SK-N-SH (cell line): ENCODE data around the gene OCEL1. TPM values are rescaled to one million over a fixed set of nuclear protein-coding genes. Genes with fewer than 3 reads are reported as not detected.
A peak's percentile ranks its signal among the peaks of the same experiment; 100 is the strongest.
"Not testable (repeated sequence)": the region's sequence is repeated elsewhere in the genome, so short reads cannot be mapped to it uniquely, and the experiment has no call there.

Experiments used
- CTCF ChIA-PET: fragments of 300-600, 350-600 bp; formaldehyde crosslinking; extraction: SDS; loops from one replicate; lab custom pipeline; 2021; lab: Yijun Ruan, JAX
- POLR2A ChIA-PET: fragments of 350-600 bp; sonication (Branson Sonifier 250); formaldehyde crosslinking; extraction: SDS; loops from one replicate; lab custom pipeline; 2020; ENCODE audit warnings: antibody characterized with exemption, inconsistent platforms; lab: Yijun Ruan, JAX
- DNase-seq: peaks from one replicate; pipeline ENCODE4 v3.0.0; 2012
- H2AFZ ChIP-seq: fragments of 200-600 bp; sonication (generic); 2 replicates; pipeline ENCODE4 v1.8.1; 2016; ENCODE audit warnings: antibody characterized with exemption, mild to moderate bottlenecking, low read depth
- H3F3A ChIP-seq: fragments of 200-600 bp; sonication (generic); replicated peaks from 2 replicates; pipeline ENCODE3; 2016; ENCODE audit warnings: antibody characterized with exemption, mild to moderate bottlenecking; ENCODE audit not compliant: insufficient read depth
- H3K27ac ChIP-seq, 2 experiments: fragments of 200-500 bp in 1 of 2; fragments of 200-600 bp in 1 of 2; sonication (Bioruptor generic) in 1 of 2; sonication (generic), shearing (Covaris generic) in 1 of 2; 2 replicates each; pipeline versions ENCODE4 v1.5.1 to v1.6.1; 2014 to 2016; ENCODE audit warnings: low read depth in 2 of 2, inconsistent platforms in 1 of 2, low read length in 1 of 2, mild to moderate bottlenecking in 1 of 2, mixed read lengths in 1 of 2
- H3K27me3 ChIP-seq: fragments of 200-600 bp; sonication (generic), shearing (Covaris generic); 2 replicates; pipeline ENCODE4 v1.6.1; 2016; ENCODE audit warnings: mixed run types; ENCODE audit not compliant: insufficient read depth
- H3K36me3 ChIP-seq, 2 experiments: fragments of 200-500 bp in 1 of 2; fragments of 200-600 bp in 1 of 2; sonication (Bioruptor generic) in 1 of 2; sonication (generic) in 1 of 2; replicated peaks in 1 of 2; 2 replicates each; pipeline versions ENCODE3 to v1.5.1; 2014 to 2016; ENCODE audit warnings: low read length in 1 of 2, mild to moderate bottlenecking in 1 of 2; ENCODE audit not compliant: insufficient read depth in 2 of 2, control insufficient read depth in 1 of 2
- H3K4me1 ChIP-seq, 2 experiments: fragments of 200-500 bp in 1 of 2; fragments of 200-600 bp in 1 of 2; sonication (Bioruptor generic) in 1 of 2; sonication (generic), shearing (Covaris generic) in 1 of 2; 2 replicates each; pipeline versions ENCODE4 v1.5.1 to v1.6.1; 2014 to 2016; ENCODE audit warnings: low read depth in 1 of 2, low read length in 1 of 2, mixed run types in 1 of 2; ENCODE audit not compliant: insufficient read depth in 2 of 2, control insufficient read depth in 1 of 2
- H3K4me2 ChIP-seq: fragments of 200-600 bp; sonication (generic), shearing (Covaris generic); 2 replicates; pipeline ENCODE4 v1.6.1; 2017; ENCODE audit warnings: mixed run types
- H3K4me3 ChIP-seq, 2 experiments: fragments of 200-500 bp in 1 of 2; fragments of 200-600 bp in 1 of 2; sonication (Bioruptor generic) in 1 of 2; sonication (generic), shearing (Covaris generic) in 1 of 2; 2 replicates each; pipeline versions ENCODE4 v1.5.1 to v1.8.1; 2014 to 2016; ENCODE audit warnings: low read depth in 2 of 2, inconsistent platforms in 1 of 2, low read length in 1 of 2, mild to moderate bottlenecking in 1 of 2, mixed read lengths in 1 of 2, moderate library complexity in 1 of 2
- H3K79me2 ChIP-seq: fragments of 200-600 bp; sonication (generic); 2 replicates; pipeline ENCODE4 v1.8.1; 2017; ENCODE audit warnings: mild to moderate bottlenecking; ENCODE audit not compliant: insufficient read depth
- H3K9ac ChIP-seq: fragments of 200-600 bp; sonication (generic); 2 replicates; pipeline ENCODE4 v1.6.1; 2017; ENCODE audit warnings: mixed run types
- H3K9me2 ChIP-seq: fragments of 200-600 bp; sonication (generic); 2 replicates; pipeline ENCODE4 v1.6.1; 2017; ENCODE audit warnings: mixed run types
- H3K9me3 ChIP-seq: fragments of 200-600 bp; sonication (generic); 2 replicates; pipeline ENCODE4 v1.6.1; 2017; ENCODE audit warnings: mixed run types, mild to moderate bottlenecking, moderate library complexity
- H4K20me1 ChIP-seq: fragments of 200-600 bp; sonication (generic); 2 replicates; pipeline ENCODE4 v1.6.1; 2017; ENCODE audit warnings: mild to moderate bottlenecking, mixed run types; ENCODE audit not compliant: insufficient read depth
- CTCF ChIP-seq: fragments of 200-600 bp; sonication (generic); IDR thresholded peaks from 2 replicates; pipeline ENCODE4 v1.6.1; 2017; ENCODE audit warnings: antibody characterized with exemption, mild to moderate bottlenecking, moderate library complexity
- ELF1 ChIP-seq: IDR thresholded peaks from 2 replicates; pipeline ENCODE4 v1.4.0; 2012
- EP300 ChIP-seq, 2 experiments: IDR thresholded peaks; 2 replicates each; pipeline versions ENCODE4 v1.4.0 to v1.6.1; 2012; ENCODE audit warnings: borderline replicate concordance in 1 of 2, low read depth in 1 of 2, low read length in 1 of 2
- FOSL2 ChIP-seq: IDR thresholded peaks from 2 replicates; pipeline ENCODE4 v1.4.0; 2012; ENCODE audit warnings: low read depth, mild to moderate bottlenecking, moderate library complexity, borderline replicate concordance
- FOXM1 ChIP-seq: IDR thresholded peaks from 2 replicates; pipeline ENCODE4 v1.4.0; 2012; ENCODE audit warnings: low read depth, mild to moderate bottlenecking
- GABPA ChIP-seq: IDR thresholded peaks from 2 replicates; pipeline ENCODE4 v1.4.0; 2012; ENCODE audit warnings: low read depth, mild to moderate bottlenecking
- GATA2 ChIP-seq: sonication (generic); formaldehyde crosslinking; IDR thresholded peaks from 2 replicates; pipeline ENCODE4 v1.5.0; 2020; ENCODE audit warnings: mild to moderate bottlenecking, missing genetic modification reagents
- JUND ChIP-seq: IDR thresholded peaks from 2 replicates; pipeline ENCODE4 v1.4.0; 2012
- MEF2A ChIP-seq: IDR thresholded peaks from 2 replicates; pipeline ENCODE4 v1.4.0; 2012; ENCODE audit warnings: low read depth, borderline replicate concordance
- MXI1 ChIP-seq: IDR thresholded peaks from 2 replicates; pipeline ENCODE4 v1.6.1; 2012; ENCODE audit warnings: mild to moderate bottlenecking, low read depth, low read length, improper control_type of control experiment
- NFIC ChIP-seq: IDR thresholded peaks from 2 replicates; pipeline ENCODE4 v1.4.0; 2012; ENCODE audit warnings: borderline replicate concordance
- POLR2AphosphoS5 ChIP-seq: IDR thresholded peaks from 2 replicates; pipeline ENCODE4 v1.6.1; 2012; ENCODE audit warnings: low read depth, low read length
- RAD21 ChIP-seq: IDR thresholded peaks from 2 replicates; pipeline ENCODE4 v1.6.1; 2012; ENCODE audit warnings: mild to moderate bottlenecking, low read length
- RCOR1 ChIP-seq: fragments of 150-350 bp; IDR thresholded peaks from 2 replicates; pipeline ENCODE4 v1.6.1; 2017; ENCODE audit warnings: antibody characterized with exemption, low read length
- SMC3 ChIP-seq: IDR thresholded peaks from 2 replicates; pipeline ENCODE4 v1.6.1; 2012; ENCODE audit warnings: low read depth, low read length, improper control_type of control experiment
- TAF1 ChIP-seq: IDR thresholded peaks from 2 replicates; pipeline ENCODE4 v1.6.1; 2012; ENCODE audit warnings: low read depth, mild to moderate bottlenecking, low read length, moderate library complexity, borderline replicate concordance
- TEAD4 ChIP-seq: IDR thresholded peaks from 2 replicates; pipeline ENCODE4 v1.4.0; 2012; ENCODE audit warnings: mild to moderate bottlenecking, borderline replicate concordance; ENCODE audit not compliant: insufficient read depth
- USF1 ChIP-seq: IDR thresholded peaks from 2 replicates; pipeline ENCODE4 v1.4.0; 2012; ENCODE audit warnings: low read depth, borderline replicate concordance
- YY1 ChIP-seq: IDR thresholded peaks from 2 replicates; pipeline ENCODE4 v1.4.0; 2012; ENCODE audit warnings: low read depth, mild to moderate bottlenecking
- ZBTB33 ChIP-seq: IDR thresholded peaks from 2 replicates; pipeline ENCODE4 v1.4.0; 2012; ENCODE audit warnings: low read depth, borderline replicate concordance
- WGBS: methylation state at CpG from one replicate; pipeline ENCODE4 v1.1.6; 2017; ENCODE audit warnings: low lambda C conversion rate; 5-methylcytosine and 5-hydroxymethylcytosine counted together
- polyA plus RNA-seq, 3 experiments: library from polyadenylated mRNA; depleted of rRNA; stranded (reverse); fragments of >200 nt; gene quantifications; 2 replicates each; pipeline ENCODE4 v1.2.3, GENCODE V29; 2012

Gene OCEL1
- polyA plus RNA-seq, 1 of the 3 experiments (the other 2 are of a cell fraction) = 9.8 TPM

- TF ChIP-seq USF1 (no peak), JUND (no peak), CTCF (no peak), FOSL2 (no peak), GATA2 (CRISPR knock-in tag) (no peak), FOXM1 (peak; percentile 56; the same call in 1 of the 2 replicates), MXI1 (0 out of 2 replicates have a peak, but pooled peaks have one; percentile 24), RAD21 (no peak), MEF2A (no peak), POLR2AphosphoS5 (peak; percentile 80)
These were observed 41.2 kb downstream of the OCEL1 start, which contains the start of gene BABAM1 (continued) for GRCh38 chr19:17266975-17267788.

- POLR2A ChIA-PET = no interaction called here
- Histone ChIP-seq H3K4me2 (peak overlapping the region; percentile 97; the same call in 1 of the 2 replicates), H3K4me3 (peak overlapping the region in 1 of 2 experiments; percentile 98; a peak in 1 of 4 replicates), H3K27me3 (no peaks in the 10 kb centered on the region), H3K36me3 (peaks cover 8 to 12% of the 10 kb centered on the region in 2 experiments), H3K4me1 (peaks cover 0 to 6% of the 10 kb centered on the region in 2 experiments; a peak in 1 of 4 replicates), H2AFZ (no peak overlapping the region), H4K20me1 (no peaks in the 10 kb centered on the region), H3K27ac (peak overlapping the region in 1 of 2 experiments; percentile 77; a peak in 2 of 4 replicates), H3K9me2 (no peaks in the 10 kb centered on the region)
- WGBS = 84% methylated on average over 13 of the region's 13 CpGs
- no peak for TF ChIP-seq FOXM1
- no peak for TF ChIP-seq GABPA
- no peak for TF ChIP-seq RCOR1
- no peak for TF ChIP-seq TAF1
- TF ChIP-seq EP300 (IDR thresholded peaks at IDR 0.05; ENCODE audit: borderline replicate concordance in 1 of 2, low read depth in 1 of 2, low read length in 1 of 2) = no peak
- no peak for TF ChIP-seq RAD21
- no peak for TF ChIP-seq ZBTB33
- TF ChIP-seq FOSL2 = no peak
- no peak for TF ChIP-seq YY1
- TF ChIP-seq NFIC = no peak
- no peak for TF ChIP-seq USF1
- no peak for TF ChIP-seq POLR2AphosphoS5
- no peak for TF ChIP-seq SMC3
- no peak for TF ChIP-seq TEAD4
- no peak for TF ChIP-seq JUND
- no peak for TF ChIP-seq ELF1
- TF ChIP-seq, all 33 proteins: peak for 0
- DNase-seq = no peak
- H3F3A ChIP-seq = peaks cover 11% of the 10 kb centered on the region
- H3K9me3 ChIP-seq = no peaks in the 10 kb centered on the region
- peaks cover 31% of the 10 kb centered on the region; the same call in 1 of the 2 replicates for H3K79me2 ChIP-seq
- peak overlapping the region; percentile 83; the same call in 1 of the 2 replicates for H3K9ac ChIP-seq
- CTCF ChIA-PET = interaction anchor here (1.1 kb wide), 1 partner anchor 13 kb away, joined by 4 read pairs; no protein-coding TSS in a partner anchor
These were observed 42.7 kb downstream of the OCEL1 start for GRCh38 chr19:17268754-17269153.

- H4K20me1 ChIP-seq, H3K9ac ChIP-seq, H3K27ac ChIP-seq, H3K4me2 ChIP-seq, POLR2A ChIA-PET, H3K79me2 ChIP-seq, H2AFZ ChIP-seq, H3K9me2 ChIP-seq, H3K4me3 ChIP-seq, H3K9me3 ChIP-seq, CTCF ChIA-PET, DNase-seq, H3K4me1 ChIP-seq, H3K27me3 ChIP-seq: not testable (repeated sequence)
- WGBS = 94% methylated on average over 1 of the region's 3 CpGs
- Histone ChIP-seq H3F3A (peaks cover 13% of the 10 kb centered on the region), H3K36me3 (peaks cover 24 to 27% of the 10 kb centered on the region in 2 experiments)
These were observed 48.9 kb downstream of the OCEL1 start for GRCh38 chr19:17274892-17275291.
